Measurements from ENCODE around the gene TH. TPM values are rescaled to one million over a fixed set of nuclear protein-coding genes. Genes with fewer than 3 reads are reported as not detected.

TH gene
- polyA plus RNA-seq, 2 of the 4 experiments (the other 2 are of a cell fraction): not detected

GRCh38 chr11:2149864-2150847, 21.5 kb downstream of the TH start (continued):
- no peak for TF ChIP-seq NR3C1 (IDR thresholded peaks at IDR 0.05)
- no peak for TF ChIP-seq POLR2AphosphoS2 (conservative IDR thresholded peaks at IDR 0.05; ENCODE audit: low read length)

DNA sequence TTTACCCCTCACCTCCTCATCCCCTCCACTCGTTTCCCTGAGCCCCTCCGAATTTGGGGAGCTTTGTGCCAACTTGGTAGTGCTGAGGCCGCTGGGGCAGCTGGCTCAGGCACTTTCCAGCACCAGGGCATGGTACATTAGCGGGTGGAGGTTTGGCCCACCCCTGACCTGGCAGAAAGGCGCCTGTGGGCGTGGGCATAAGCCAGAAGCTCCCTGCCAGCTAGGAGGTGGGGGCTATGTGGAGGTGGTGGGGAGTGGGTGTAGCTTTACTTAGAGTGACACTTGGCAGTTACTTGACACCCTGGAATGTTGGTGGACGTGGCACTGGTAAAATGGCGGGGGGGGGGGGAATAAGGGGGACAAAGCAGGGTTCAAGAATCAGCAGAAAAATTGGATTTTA, 22.2 kb downstream of the TH start:
- ChIA-PET POLR2A (no interaction called here), CTCF (interaction anchor here (0.6 to 25.5 kb wide), 47 partner anchors 12 to 524 kb away, joined by 3 to 1333 read pairs (median 9); partner anchors contain the start of genes H19, IGF2, INS and LSP1)
- ATAC-seq (no peak), DNase-seq (ENCODE audit: low read depth in 1 of 2, low spot score in 1 of 2) (no peak), FAIRE-seq (no peak)
- Histone ChIP-seq H3K27ac (no peak overlapping the region), H3K4me3 (no peak overlapping the region), H3K4me2 (no peak overlapping the region), H3K4me1 (no peaks in the 10 kb centered on the region), H3K9me3 (no peaks in the 10 kb centered on the region)
- WGBS (ENCODE audit: missing lambda C conversion rate): 42% methylated on average over 6 of the region's 8 CpGs
- TF ChIP-seq GATA3 (IDR thresholded peaks at IDR 0.05; ENCODE audit: borderline replicate concordance) (no peak), RNF2 (IDR thresholded peaks at IDR 0.05; ENCODE audit: borderline replicate concordance, low read depth) (no peak), SREBF2 (IDR thresholded peaks at IDR 0.05) (no peak), POLR2A (IDR thresholded peaks at IDR 0.05; ENCODE audit: low read length) (no peak), MYC (IDR thresholded peaks at IDR 0.05; ENCODE audit: borderline replicate concordance, low read length) (no peak), TFCP2L1 (CRISPR knock-in tag; IDR thresholded peaks at IDR 0.05) (no peak), ELK1 (IDR thresholded peaks at IDR 0.05; ENCODE audit: low read depth, low read length) (no peak), CBX2 (IDR thresholded peaks at IDR 0.05; ENCODE audit: borderline replicate concordance, low read depth) (no peak), FOXS1 (CRISPR knock-in tag; IDR thresholded peaks at IDR 0.05) (no peak), RARB (CRISPR knock-in tag; IDR thresholded peaks at IDR 0.05) (no peak), HEYL (CRISPR knock-in tag; IDR thresholded peaks at IDR 0.05) (no peak), RCOR1 (IDR thresholded peaks at IDR 0.05; ENCODE audit: low read depth, low read length) (no peak), ZNF302 (CRISPR knock-in tag; IDR thresholded peaks at IDR 0.05) (no peak), KDM1A (IDR thresholded peaks at IDR 0.05; ENCODE audit: low read depth) (no peak), ZC3H11A (IDR thresholded peaks at IDR 0.05) (no peak), ESRRA (IDR thresholded peaks at IDR 0.05; ENCODE audit: borderline replicate concordance, low read length) (no peak)
- TF ChIP-seq, protein P1, sequence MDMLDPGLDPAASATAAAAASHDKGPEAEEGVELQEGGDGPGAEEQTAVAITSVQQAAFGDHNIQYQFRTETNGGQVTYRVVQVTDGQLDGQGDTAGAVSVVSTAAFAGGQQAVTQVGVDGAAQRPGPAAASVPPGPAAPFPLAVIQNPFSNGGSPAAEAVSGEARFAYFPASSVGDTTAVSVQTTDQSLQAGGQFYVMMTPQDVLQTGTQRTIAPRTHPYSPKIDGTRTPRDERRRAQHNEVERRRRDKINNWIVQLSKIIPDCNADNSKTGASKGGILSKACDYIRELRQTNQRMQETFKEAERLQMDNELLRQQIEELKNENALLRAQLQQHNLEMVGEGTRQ (IDR thresholded peaks at IDR 0.05): no peak
- TF ChIP-seq, protein P2, sequence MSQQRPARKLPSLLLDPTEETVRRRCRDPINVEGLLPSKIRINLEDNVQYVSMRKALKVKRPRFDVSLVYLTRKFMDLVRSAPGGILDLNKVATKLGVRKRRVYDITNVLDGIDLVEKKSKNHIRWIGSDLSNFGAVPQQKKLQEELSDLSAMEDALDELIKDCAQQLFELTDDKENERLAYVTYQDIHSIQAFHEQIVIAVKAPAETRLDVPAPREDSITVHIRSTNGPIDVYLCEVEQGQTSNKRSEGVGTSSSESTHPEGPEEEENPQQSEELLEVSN (IDR thresholded peaks at IDR 0.05; ENCODE audit: borderline replicate concordance, low read depth): no peak
- TF ChIP-seq, protein P3, sequence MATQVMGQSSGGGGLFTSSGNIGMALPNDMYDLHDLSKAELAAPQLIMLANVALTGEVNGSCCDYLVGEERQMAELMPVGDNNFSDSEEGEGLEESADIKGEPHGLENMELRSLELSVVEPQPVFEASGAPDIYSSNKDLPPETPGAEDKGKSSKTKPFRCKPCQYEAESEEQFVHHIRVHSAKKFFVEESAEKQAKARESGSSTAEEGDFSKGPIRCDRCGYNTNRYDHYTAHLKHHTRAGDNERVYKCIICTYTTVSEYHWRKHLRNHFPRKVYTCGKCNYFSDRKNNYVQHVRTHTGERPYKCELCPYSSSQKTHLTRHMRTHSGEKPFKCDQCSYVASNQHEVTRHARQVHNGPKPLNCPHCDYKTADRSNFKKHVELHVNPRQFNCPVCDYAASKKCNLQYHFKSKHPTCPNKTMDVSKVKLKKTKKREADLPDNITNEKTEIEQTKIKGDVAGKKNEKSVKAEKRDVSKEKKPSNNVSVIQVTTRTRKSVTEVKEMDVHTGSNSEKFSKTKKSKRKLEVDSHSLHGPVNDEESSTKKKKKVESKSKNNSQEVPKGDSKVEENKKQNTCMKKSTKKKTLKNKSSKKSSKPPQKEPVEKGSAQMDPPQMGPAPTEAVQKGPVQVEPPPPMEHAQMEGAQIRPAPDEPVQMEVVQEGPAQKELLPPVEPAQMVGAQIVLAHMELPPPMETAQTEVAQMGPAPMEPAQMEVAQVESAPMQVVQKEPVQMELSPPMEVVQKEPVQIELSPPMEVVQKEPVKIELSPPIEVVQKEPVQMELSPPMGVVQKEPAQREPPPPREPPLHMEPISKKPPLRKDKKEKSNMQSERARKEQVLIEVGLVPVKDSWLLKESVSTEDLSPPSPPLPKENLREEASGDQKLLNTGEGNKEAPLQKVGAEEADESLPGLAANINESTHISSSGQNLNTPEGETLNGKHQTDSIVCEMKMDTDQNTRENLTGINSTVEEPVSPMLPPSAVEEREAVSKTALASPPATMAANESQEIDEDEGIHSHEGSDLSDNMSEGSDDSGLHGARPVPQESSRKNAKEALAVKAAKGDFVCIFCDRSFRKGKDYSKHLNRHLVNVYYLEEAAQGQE (IDR thresholded peaks at IDR 0.05): no peak

All from A549 (cell line).